AG09319 (cell line): ENCODE data around the gene ZBTB4.

Experiments
- DNase-seq: peaks from one replicate; pipeline ENCODE4 v3.0.0-alpha.2; 2010; ENCODE audit warnings: low read depth; ENCODE audit errors: extremely low read depth
- CTCF ChIP-seq: IDR thresholded peaks from 2 replicates; pipeline ENCODE4 v1.5.1; 2011; ENCODE audit warnings: low read depth, mild to moderate bottlenecking, inconsistent platforms, low read length, moderate library complexity

Gene ZBTB4

GRCh38 chr17:7466639-7467341, 12.6 kb downstream of the ZBTB4 start:
- TF ChIP-seq CTCF: no peak
- no peak for DNase-seq

- no peak for DNase-seq
- no peak for TF ChIP-seq CTCF
Measured at GRCh38 chr17:7466318-7466638, 13.2 kb downstream of the ZBTB4 start.

GRCh38 chr17:7465597-7466275, 13.7 kb downstream of the ZBTB4 start:
- DNase-seq: no peak
- TF ChIP-seq CTCF: no peak

- no peak for TF ChIP-seq CTCF
- DNase-seq: no peak
Measured at GRCh38 chr17:7464081-7464480, 15.3 kb downstream of the ZBTB4 start.

GRCh38 chr17:7463372-7463846, 16.0 kb downstream of the ZBTB4 start:
- no peak for TF ChIP-seq CTCF
- no peak for DNase-seq

- TF ChIP-seq CTCF: no peak
- DNase-seq: no peak
Measured at GRCh38 chr17:7462474-7463371, 16.7 kb downstream of the ZBTB4 start.
